ENCODE data around the gene DPYD. TPM values are rescaled to one million over a fixed set of nuclear protein-coding genes. Genes with fewer than 3 reads are reported as not detected.

Gene DPYD
- total RNA-seq, 4 donors from 2014 or later = 30.6 to 58.4 (median 35.4) TPM

- Histone ChIP-seq H3K4me1 (no peaks in the 10 kb centered on the region), H3K27me3 (no peaks in the 10 kb centered on the region), H3K9me3 (no peaks in the 10 kb centered on the region), H3K4me3 (no peak overlapping the region), H3K36me3 (peaks cover 0 to 5% (median 0%) of the 10 kb centered on the region in 3 donors), H3K27ac (no peak overlapping the region)
- no peak for TF ChIP-seq CTCF (IDR thresholded peaks at IDR 0.05)
- no peak for TF ChIP-seq POLR2A (IDR thresholded peaks at IDR 0.05)
- intact Hi-C loops (cut with DNase I) = no loop called here
- no peak for DNase-seq
- WGBS, 2 donors = 65 to 86% methylated on average over 4 of the region's 4 CpGs
These were observed 153.5 kb downstream of the DPYD start for GRCh38 chr1:97767381-97767780.

GRCh38 chr1:97764991-97765390 is 155.8 kb downstream of the DPYD start:
- H3K4me3 ChIP-seq = no peak overlapping the region
- H3K27ac ChIP-seq = no peak overlapping the region
- TF ChIP-seq CTCF (IDR thresholded peaks at IDR 0.05) = no peak
- peaks cover 0 to 7% (median 0%) of the 10 kb centered on the region in 3 donors for H3K9me3 ChIP-seq
- H3K4me1 ChIP-seq = no peaks in the 10 kb centered on the region
- peaks cover 0 to 5% (median 0%) of the 10 kb centered on the region in 3 donors for H3K36me3 ChIP-seq
- 66 to 94% methylated on average over 1 of the region's 1 CpG for WGBS, 2 donors
- intact Hi-C loops (cut with DNase I) = no loop called here
- no peak for DNase-seq
- H3K27me3 ChIP-seq = no peaks in the 10 kb centered on the region

- 65 to 74% methylated on average over 1 of the region's 1 CpG for WGBS, 2 donors
- DNase-seq = no peak
- Histone ChIP-seq H3K4me3 (no peak overlapping the region), H3K27ac (no peak overlapping the region), H3K36me3 (peaks cover 0 to 5% (median 0%) of the 10 kb centered on the region in 3 donors), H3K4me1 (peaks cover 5 to 15% (median 5%) of the 10 kb centered on the region in 3 donors), H3K27me3 (no peaks in the 10 kb centered on the region), H3K9me3 (peaks cover 0 to 7% (median 0%) of the 10 kb centered on the region in 3 donors)
- TF ChIP-seq CTCF (IDR thresholded peaks at IDR 0.05) = no peak
- TF ChIP-seq POLR2A (IDR thresholded peaks at IDR 0.05) = no peak
- intact Hi-C loops (cut with DNase I) = no loop called here
These were observed 159.2 kb downstream of the DPYD start for GRCh38 chr1:97761637-97762036.

- H3K27me3 ChIP-seq = no peaks in the 10 kb centered on the region
- no peak for TF ChIP-seq POLR2A (IDR thresholded peaks at IDR 0.05)
- no peak for TF ChIP-seq CTCF (IDR thresholded peaks at IDR 0.05)
- no peak for DNase-seq
- intact Hi-C loops (cut with DNase I) = no loop called here
- H3K36me3 ChIP-seq = no peaks in the 10 kb centered on the region
- H3K27ac ChIP-seq = no peak overlapping the region
- 45 to 56% methylated on average over 2 of the region's 2 CpGs for WGBS, 2 donors
- H3K9me3 ChIP-seq = peaks cover 0 to 7% (median 0%) of the 10 kb centered on the region in 3 donors
- peaks cover 5 to 15% (median 5%) of the 10 kb centered on the region in 3 donors for H3K4me1 ChIP-seq
- H3K4me3 ChIP-seq = no peak overlapping the region
These were observed 161.8 kb downstream of the DPYD start for GRCh38 chr1:97759078-97759477.

- no peaks in the 10 kb centered on the region for H3K36me3 ChIP-seq
- no peak for DNase-seq
- H3K4me3 ChIP-seq = no peak overlapping the region
- peaks cover 5 to 15% (median 5%) of the 10 kb centered on the region in 3 donors for H3K4me1 ChIP-seq
- 22 to 30% methylated on average over 1 of the region's 1 CpG for WGBS, 2 donors
- H3K9me3 ChIP-seq = peaks cover 0 to 7% (median 0%) of the 10 kb centered on the region in 3 donors
- intact Hi-C loops (cut with DNase I) = no loop called here
- TF ChIP-seq POLR2A (IDR thresholded peaks at IDR 0.05) (no peak), CTCF (IDR thresholded peaks at IDR 0.05) (no peak)
- H3K27me3 ChIP-seq = no peaks in the 10 kb centered on the region
- no peak overlapping the region for H3K27ac ChIP-seq
These were observed 162.2 kb downstream of the DPYD start for GRCh38 chr1:97758541-97759057.
